NCI-H345 (cell line): ENCODE data around the gene AHRR.
"Not testable (repeated sequence)": the region's sequence is repeated elsewhere in the genome, so short reads cannot be mapped to it uniquely, and the experiment has no call there.

ENCODE experiments used
- DNase-seq: peaks from one replicate; lab custom pipeline; 2025; lab: John Stamatoyannopoulos, UW

Gene AHRR

DNA sequence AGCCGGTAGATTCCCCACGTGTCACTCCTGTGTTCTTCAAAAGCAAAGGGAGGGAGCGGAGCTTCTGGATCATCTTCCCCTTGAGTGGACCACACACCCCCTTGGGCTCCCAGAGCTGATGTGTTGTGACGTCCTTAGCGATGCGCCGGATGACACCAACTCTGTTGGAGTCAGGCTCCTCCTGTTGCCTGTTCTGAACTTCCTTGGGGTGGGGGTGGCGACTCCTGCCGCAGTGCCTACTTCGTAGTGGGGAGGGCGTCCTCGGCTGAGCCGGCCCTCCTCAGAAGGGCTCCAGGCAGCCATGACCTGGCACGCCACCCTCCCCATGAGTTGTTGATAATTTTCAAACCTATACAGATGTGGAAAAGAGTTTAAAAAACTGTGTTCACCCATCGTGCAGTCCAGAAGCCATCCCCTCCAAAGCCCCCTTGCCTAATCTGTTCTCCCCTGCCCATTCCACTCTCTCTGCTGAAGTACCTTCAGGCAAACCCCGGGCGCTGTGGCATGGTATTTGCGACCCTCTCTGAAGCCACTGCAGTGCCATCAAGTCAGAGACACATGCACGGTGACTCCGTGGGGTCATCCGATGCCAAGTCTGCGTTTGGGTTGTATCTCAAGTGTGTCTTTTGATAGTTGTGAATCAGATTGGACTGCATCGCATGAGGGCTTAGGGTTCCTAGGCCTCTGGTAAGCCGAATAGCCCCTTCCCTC, 138.2 kb downstream of the AHRR start:
- DNase-seq, result no peak

DNA sequence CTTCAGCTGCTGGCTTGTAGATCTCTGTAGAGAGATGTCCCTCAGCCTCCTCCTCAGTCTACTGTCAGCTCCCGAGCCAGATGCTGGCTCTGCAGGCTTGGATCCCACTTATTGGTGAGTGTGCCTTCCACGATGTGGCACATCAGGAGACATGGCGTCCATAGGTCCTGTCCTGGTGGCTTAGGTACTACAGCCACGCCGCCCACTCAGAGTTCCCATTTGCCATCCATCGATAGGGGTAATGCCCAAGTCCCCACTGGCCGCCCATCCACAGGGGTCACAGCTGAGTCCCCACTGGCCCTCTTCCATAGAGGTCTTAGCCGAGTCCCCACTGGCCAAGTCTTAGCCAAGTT, 138.7 kb downstream of the AHRR start:
- DNase-seq, result no peak

DNA sequence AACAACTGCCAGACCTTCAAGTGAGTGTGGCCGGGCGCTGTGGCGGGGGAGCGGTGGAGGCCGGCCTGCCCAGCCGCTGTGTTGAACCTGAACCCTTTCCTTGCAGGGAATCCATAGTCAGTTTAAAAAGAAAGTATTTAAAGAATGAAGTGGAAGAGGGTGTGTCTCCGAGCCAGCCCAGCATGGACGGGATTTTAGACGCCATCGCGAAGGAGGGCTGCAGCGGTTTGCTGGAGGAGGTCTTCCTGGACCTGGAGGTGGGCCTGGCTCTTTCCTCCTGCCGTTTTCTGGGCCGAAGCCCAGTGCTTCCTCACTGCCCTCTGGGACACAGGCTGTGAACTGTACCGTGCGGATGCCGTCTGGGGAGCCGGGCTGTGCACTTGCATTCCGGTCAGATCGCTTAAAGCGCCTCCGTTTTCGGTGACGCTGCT, 140.6 kb downstream of the AHRR start:
- DNase-seq, result no peak

DNA sequence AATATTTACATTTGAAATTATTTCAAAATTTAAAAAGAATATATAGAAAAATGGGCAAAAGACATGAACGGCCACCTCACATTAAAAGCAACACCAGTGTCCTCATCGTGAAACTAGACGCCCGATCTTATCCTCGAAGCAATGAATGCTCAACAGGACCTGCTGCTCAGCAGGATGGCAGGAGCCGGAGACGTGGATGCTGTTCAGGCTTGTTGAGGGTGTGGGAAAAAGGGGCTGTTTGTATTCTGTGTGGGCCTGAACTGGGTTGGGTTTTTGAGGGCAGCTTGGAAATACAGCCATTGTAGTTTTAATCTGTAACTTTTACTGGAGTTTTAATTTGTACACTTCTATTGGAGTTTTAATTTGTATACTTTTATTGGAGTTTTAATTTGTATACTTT, 141.8 kb downstream of the AHRR start:
- DNase-seq, result no peak

DNA sequence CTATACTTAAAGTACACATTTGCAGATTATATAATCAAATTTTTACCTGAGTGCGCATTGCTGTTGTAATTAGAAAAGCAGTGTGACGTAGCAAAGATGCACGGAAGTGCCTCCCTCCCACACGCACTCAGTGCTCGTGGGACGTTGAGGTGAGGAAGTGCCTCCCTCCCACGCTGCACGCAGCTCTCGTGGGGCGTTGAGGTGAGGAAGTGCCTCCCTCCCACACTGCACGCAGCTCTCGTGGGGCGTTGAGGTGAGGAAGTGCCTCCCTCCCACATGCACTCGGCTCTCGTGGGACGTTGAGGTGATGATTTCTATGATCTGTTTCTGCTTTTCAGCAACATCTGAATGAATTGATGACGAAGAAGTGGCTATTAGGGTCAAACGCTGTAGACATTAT, 142.4 kb downstream of the AHRR start:
- DNase-seq, result no peak

DNA sequence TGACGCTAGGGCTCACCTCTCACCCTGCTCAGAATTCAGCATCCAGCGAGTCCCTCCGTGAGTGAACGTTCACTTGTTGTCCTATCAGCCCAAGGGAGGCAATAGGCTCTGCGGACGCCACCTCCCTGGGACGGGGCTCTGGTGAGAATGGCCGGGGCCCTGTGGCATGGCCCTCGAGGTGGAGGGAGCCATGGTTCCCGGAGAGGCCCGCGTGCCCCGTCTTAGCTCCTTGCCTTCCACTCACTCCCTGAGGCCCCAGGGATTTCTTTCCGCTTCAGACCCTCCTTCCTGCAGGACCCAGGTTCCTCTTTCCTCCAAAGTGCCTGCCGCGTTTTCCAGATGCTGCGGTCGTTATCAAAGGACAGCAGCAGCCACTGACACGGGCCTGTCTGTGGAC, 142.9 kb downstream of the AHRR start:
- DNase-seq, result no peak

DNA sequence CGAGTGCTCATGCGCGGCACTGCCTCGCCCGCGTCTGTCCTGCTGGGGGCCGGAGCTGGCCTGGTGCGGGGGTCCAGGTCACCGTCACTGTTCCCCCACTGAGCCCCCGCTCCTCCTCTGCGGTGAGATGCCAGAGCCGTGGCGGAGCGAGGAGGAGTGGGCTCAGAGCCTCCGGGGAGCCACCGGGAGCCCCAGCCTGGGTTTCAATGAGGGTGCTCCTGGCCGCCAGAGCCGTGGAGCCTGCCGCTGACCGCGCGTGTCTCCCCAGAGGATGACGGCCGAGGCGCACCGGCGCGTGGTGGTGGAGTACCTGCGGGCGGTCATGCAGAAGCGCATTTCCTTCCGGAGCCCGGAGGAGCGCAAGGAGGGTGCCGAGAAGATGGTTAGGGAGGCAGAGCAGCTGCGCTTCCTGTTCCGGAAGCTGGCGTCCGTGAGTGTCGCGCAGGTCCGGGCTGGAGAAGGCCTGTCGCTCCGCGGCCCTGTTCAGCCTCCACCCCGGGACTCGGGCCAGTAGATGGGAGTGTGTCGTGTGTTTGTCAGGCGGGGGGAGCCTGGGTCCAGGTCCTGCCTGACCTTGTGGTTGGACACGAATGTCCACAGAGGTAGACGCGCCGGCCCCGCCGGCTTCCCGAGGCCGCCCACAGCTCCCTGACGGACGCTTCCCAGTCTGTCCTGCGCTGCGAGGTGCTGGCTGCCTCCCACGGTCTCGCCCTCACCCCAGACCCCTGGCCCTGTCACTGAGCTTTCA, 143.5 kb downstream of the AHRR start:
- no peak for DNase-seq

DNA sequence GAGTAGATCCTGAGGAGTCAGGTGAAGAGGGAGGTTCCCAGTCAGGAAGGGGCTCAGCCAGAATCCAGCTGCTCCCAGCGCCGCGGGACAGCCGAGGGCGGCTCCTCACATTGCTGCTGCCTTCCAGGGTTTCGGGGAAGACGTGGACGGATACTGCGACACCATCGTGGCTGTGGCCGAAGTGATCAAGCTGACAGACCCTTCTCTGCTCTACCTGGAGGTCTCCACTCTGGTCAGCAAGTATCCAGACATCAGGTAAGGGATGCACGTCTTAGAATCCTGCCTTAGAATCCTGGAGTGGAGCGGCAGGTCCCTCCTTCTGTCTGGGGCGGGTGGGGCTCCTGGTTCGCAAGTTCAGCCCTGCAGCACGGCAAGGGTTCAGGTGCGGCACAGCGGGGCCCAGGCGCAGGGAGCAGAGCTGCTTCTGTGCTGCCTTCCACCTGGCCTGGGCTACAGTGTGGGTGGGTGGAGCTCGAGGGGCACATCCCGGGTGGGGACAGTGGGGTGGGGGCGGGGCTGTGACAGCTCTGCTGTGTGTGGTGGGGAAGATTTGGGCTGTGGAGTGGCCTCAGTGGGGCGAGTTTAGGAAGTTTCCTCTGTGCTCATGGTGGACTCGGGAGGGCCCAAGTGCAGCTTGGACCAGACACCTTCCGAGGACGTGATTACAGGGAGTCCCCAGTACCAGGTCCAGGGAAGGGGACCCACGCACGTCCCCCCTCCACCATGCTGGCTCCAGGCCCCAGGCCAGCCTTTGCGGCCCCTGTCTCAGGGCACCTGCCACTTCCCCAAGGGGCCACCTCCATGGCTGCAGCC, 144.3 kb downstream of the AHRR start:
- DNase-seq, result no peak

DNA sequence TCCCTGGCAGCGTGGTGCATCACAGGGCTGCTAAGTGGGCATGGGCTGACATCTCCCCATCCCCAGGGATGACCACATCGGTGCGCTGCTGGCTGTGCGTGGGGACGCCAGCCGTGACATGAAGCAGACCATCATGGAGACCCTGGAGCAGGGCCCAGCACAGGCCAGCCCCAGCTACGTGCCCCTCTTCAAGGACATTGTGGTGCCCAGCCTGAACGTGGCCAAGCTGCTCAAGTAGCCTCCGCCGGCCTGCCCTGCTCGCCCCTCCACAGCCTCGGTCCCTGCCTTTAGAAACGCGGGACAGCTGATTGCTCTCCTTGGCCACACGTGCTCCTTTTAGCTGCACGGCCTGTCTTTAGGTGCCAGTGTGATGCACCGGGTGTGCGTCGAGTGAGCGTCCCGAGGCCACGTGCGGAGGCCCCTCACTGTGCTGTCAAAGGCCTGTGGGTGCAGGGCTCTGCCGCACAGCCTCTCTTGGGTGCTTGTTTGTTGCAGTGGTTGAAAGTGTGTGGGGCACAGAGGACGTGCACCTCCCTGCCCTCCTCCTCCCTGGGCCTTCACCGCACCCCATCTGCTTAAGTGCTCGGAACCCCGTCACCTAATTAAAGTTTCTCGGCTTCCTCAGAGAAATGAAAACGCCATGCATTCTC, 145.3 kb downstream of the AHRR start:
- DNase-seq, result no peak

DNA sequence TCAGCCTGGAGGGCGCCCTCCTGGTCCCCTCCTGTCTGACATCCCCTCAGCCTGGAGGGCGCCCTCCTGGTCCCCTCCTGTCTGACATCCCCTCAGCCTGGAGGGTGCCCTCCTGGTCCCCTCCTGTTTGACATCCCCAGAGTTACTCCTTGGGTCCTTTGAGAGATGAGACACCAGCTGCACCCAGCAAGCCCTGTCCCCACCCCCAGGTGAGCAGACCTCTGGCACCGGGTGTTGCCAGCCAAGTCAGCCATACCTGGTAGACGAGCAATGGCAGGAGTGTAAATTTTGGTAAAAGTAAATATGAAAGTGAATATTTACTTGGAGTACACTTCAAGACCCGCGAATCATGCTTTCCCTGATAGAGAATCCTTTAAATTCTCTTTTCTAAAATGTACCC, 146.9 kb downstream of the AHRR start:
- no peak for DNase-seq

DNA sequence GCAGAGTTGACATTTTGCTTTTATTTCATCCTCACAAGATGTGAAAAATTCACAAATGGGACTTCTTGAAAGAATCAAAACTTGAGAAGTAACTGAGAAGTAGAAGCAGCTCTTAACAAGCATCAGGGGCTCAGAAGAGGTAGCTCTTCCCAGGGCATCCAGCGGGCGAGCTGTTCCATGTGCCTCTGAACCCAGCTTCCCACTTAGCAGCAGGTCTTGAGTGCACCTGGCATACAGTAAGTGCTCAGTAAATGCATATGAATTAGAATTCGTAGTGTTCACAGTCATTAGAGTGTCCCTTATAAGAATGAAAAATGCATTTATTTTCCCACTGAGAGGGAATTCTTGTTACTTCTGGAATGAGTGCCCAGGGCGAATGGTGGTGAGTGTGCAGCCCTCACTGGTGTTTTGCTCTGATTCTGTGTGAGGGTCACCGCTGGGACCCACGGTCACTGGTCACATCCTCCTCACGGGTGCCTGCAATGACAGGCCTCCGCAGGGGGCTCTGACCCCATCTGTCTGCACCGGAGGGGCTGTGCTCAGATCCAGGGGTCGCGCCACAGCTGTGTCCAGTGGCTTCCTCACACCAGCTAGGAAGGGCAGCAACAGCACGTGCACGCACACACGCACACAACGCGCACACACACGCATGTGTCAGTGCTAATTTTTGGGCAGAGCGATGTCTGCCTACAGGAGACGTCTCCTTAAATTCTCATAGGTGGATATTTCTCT, 148.4 kb downstream of the AHRR start:
- no peak for DNase-seq

DNA sequence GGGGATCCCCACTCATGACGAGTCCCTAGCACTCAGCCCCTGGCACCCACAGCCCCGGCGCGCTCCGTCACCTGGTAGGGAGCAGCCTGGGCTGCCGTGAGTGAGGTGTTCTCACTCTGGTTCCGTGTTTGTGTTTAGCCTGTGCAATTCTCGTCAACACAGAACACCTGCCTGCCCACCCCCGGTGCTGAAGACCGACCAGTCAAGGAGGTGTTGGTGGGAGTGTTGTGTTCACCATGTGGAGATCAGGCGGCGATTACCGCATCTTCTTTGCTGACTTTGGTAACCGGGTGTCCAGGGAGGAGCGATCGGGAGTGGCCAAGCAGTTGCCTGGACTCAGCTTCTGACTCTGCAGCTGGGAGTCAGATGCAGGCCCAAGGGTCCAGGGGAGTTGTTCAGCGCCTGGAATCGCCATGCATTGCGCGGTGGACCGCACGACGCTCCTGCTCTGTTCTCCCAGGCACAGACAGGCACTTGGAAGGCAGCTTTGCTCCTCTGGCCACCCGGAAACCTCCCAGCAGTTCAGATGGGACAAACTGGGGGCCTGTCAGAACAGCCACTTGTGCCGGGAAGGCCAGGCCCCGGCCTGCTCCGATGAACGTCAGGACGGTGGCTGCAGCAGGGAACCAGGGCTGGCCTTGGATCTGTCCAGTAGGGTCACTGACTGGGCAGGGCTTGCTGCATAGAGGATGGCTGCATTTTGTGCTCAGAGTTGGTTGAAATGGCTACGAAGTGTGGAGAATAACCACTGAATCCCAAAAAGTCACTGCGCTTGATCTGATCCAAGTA, 149.6 kb downstream of the AHRR start:
- DNase-seq, result no peak

DNA sequence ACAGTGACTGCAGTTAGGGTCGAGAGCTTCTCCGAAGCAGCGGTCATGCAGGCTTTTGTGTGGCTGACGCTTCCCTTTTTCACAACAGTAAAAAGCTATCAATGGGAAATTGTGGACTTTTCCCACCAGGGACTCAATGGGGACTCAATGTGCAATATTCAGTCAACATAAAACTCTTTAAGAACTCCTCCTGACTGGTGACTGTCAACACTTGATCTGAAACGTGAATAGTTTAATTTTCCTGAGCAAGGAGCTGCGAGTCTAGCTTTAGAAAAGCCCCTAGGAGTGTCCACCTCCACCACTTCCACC, 150.2 kb downstream of the AHRR start:
- no peak for DNase-seq

DNA sequence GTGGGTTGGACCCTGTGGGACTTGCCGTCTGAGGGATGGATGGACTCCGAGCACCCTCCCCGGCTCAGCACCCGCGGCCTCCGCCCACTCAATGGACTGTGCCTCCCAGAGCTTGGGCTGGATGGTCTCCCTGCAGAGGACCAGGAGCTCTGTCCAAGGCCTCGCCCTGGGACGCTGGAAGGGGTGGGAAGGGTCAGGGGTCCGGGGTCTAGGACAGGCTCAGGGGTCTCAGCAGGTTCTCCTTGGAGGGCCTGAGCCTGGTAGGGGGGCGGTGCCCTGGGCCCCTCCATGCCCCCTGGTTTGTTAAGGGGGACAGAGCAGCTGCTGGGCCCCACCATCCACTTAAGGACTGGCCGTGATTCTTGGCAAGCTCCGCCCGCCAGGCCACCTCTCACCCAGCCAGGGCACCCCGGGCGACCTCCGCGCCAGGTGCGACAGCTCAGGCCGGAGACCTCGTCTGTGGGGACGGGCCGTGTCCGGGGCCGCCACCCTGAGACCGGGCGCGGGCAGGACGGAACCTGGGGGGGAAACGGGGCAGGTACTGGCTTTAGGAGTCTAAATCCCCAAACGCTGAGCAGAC, 150.7 kb downstream of the AHRR start:
- no peak for DNase-seq

DNA sequence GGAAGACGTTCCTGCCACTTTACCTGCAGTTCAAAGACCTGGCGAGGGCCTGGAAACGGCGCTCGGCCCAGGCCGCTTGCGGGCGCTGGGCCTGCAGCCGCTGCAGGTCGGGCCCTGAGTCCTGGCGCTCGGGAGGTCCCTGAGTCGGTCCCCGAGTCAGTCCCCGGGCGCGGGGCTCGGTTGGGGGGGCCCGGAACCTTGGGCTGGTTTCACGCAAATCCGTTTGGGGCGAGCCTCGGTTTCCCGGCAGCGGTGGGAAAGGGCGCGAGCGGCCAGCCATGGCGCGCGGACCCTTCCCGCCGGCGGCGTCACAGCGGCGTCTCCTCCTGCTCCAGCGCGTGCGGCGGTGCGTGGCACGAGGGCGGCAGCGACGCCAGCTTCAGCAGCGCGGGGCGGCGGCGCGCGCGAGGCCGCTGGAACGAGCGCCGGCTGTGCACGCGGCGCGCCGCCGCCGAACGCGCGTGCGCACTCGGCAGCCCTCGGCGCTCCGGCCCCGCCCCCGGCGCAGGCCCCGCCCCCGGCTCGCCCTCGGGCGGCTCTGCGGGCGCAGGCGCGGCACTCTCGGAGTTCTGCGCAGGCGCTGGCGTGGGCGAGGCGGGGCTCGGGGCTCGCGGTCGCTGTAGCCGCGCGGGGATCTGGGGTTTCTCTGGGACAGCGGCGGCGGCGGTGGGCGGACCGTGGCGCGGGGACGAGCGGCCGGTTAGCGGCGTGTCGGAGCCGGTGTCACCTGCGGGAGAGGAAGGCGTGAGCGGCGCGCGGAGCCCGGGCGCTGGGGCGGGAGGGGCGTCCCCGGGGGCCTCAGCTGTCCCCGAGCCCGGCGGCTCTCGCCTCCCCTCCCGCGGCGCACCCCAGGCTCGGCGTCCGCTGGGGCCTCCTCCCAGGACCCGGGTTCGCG, 151.4 kb downstream of the AHRR start:
- DNase-seq, result peak; percentile 76

DNA sequence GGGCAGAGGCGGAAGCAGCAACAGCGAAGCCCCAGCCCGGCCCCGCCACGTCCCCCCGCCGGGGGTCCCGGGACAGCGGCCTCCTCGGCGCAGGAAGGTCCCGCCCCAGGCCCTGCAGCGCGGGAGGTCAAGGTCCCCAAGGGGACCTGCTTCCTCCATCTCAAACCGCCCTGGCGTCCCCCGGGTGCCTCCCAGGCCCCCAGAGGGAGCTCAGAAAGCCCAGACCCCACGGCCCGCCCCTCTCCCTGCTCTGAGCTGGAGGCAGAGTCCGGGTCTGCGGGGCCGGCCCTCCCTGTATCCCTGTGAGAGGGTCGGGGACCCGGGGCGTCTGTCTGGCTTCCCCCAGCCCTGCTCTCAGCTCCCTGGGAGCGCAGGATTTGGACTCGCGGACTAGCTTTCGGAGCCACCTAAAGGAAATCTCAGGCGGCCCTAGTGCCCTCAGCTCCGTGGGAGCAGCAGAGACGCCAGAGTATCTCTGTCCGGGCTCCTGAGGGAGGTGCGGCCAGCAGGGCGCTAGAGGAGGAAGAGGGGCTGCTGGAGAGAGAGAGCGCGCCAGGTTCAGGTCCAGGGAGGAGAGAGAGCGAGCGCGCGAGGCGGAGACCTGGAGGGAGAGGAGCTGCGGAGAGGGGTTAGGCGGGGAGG, 152.2 kb downstream of the AHRR start:
- DNase-seq, result peak; percentile 24

DNA sequence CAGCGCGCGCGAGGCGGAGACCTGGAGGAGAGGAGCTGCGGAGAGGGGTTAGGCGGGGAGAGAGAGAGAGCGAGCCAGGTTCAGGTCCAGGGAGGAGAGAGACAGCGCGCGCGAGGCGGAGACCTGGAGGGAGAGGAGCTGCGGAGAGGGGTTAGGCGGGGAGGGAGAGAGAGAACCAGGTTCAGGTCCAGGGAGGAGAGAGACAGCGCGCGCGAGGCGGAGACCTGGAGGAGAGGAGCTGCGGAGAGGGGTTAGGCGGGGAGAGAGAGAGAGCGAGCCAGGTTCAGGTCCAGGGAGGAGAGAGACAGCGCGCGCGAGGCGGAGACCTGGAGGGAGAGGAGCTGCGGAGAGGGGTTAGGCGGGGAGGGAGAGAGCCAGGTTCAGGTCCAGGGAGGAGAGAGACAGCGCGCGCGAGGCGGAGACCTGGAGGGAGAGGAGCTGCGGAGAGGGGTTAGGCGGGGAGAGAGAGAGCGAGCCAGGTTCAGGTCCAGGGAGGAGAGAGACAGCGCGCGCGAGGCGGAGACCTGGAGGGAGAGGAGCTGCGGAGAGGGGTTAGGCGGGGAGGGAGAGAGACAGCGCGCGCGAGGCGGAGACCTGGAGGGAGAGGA, 152.8 kb downstream of the AHRR start:
- DNase-seq, result not testable (repeated sequence)

DNA sequence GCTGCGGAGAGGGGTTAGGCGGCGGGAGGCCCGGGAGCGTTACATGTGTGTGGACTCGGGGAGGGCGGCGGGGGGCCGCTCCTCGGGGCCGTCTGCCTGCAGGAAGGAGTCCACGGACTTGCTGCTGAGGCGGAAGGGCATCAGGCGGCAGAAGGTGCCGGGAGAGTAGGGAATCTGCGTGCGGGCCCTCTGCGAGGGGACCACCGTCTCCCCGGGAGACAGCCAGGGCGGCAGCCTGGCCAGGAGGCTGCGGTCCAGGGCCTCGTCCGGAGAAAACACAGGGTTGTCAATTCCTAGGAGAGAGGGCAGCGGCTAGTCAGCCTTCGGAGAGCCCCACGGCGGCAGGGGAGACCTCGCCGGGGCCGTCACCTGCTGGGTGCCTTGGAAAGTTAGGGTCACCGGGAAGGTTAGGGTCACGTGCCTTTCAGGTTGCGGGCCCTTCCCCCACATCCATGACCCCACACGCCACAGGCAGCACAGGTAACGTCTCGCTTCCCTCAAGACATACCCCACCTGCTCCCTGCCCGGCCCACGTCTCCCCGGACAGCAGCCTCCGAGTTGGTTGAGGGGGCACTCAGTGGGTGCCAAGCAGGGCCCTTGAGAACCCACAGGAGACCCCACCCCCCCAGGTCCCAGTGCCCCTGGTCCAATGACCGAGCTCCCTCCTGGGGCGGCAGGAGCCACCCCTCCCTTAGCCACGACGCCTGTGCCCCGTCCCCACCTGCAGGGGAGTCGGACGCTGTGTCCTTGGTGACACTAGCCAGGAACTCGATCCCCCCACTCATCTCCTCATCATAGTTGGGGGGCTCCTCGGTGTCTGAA, 153.5 kb downstream of the AHRR start:
- no peak for DNase-seq
